ENCODE results near the gene SASH1.

Gene SASH1

GRCh38 chr6:148406579-148407371 lies 64.1 kb downstream of the SASH1 start:
- no peak for DNase-seq

- DNase-seq, result no peak
Observed at GRCh38 chr6:148407372-148407771, 64.7 kb downstream of the SASH1 start.

- no peak for DNase-seq
Observed at GRCh38 chr6:148413321-148414091, 70.9 kb downstream of the SASH1 start.

- no peak for DNase-seq
Observed at GRCh38 chr6:148414092-148414489, 71.5 kb downstream of the SASH1 start.

GRCh38 chr6:148414836-148415235 lies 72.2 kb downstream of the SASH1 start:
- no peak for DNase-seq

- DNase-seq, result no peak
Observed at GRCh38 chr6:148415511-148416260, 73.0 kb downstream of the SASH1 start.

- DNase-seq, result no peak
Observed at GRCh38 chr6:148416330-148416965, 73.8 kb downstream of the SASH1 start.

GRCh38 chr6:148417045-148417444 lies 74.4 kb downstream of the SASH1 start:
- no peak for DNase-seq

- DNase-seq, result no peak
Observed at GRCh38 chr6:148419430-148419829, 76.8 kb downstream of the SASH1 start.

GRCh38 chr6:148422085-148422484 lies 79.4 kb downstream of the SASH1 start:
- no peak for DNase-seq

- DNase-seq, result no peak
Observed at GRCh38 chr6:148423133-148423532, 80.5 kb downstream of the SASH1 start.

GRCh38 chr6:148423601-148424270 lies 81.1 kb downstream of the SASH1 start:
- DNase-seq, result no peak

- DNase-seq, result no peak
Observed at GRCh38 chr6:148425443-148425842, 82.8 kb downstream of the SASH1 start.

GRCh38 chr6:148426317-148426977 lies 83.8 kb downstream of the SASH1 start:
- no peak for DNase-seq

- no peak for DNase-seq
Observed at GRCh38 chr6:148427333-148427732, 84.7 kb downstream of the SASH1 start.

- DNase-seq, result no peak
Observed at GRCh38 chr6:148429423-148429822, 86.8 kb downstream of the SASH1 start.

- no peak for DNase-seq
Observed at GRCh38 chr6:148430897-148431296, 88.3 kb downstream of the SASH1 start.

GRCh38 chr6:148431413-148431812 lies 88.8 kb downstream of the SASH1 start:
- DNase-seq, result no peak

GRCh38 chr6:148431840-148432239 lies 89.2 kb downstream of the SASH1 start:
- DNase-seq, result no peak

GRCh38 chr6:148432462-148433195 lies 90.0 kb downstream of the SASH1 start:
- DNase-seq, result no peak

GRCh38 chr6:148435386-148435785 lies 92.7 kb downstream of the SASH1 start:
- no peak for DNase-seq
